ENCODE results near the gene USP9X. TPM values are rescaled to one million over a fixed set of nuclear protein-coding genes. Genes with fewer than 3 reads are reported as not detected.

USP9X gene
- total and polyA plus RNA-seq, 2 donors (not counting 1 experiment from before 2014, with no cell fraction given) = 54.0 to 161 TPM

DNA sequence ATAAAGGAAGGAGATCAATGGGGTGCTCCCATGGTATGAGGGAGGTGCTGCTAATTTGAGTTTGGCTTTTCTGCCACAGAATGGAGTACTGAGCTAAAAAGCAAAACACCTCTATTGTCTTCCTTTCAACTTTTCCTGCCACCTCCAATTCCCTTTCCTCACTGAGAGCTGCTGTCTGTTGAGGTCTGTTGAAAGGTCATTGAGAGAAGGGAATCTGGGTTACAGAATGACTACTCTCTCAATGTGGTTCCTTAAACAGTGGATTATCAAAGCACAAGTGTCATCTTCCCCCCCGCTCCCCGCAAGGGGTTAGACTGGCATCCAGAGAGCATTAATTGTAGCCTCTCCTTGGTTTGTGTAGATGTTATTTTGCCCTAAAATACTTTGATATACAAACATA is 10.7 kb downstream of the USP9X start:
- H3K4me2 ChIP-seq (ENCODE audit: extremely low read depth, insufficient read depth, low read length) = no peak overlapping the region
- no peaks in the 10 kb centered on the region for H3K27me3 ChIP-seq (ENCODE audit: control insufficient read depth, insufficient read depth, low read length)
- no peaks in the 10 kb centered on the region for H3K36me3 ChIP-seq (ENCODE audit: control insufficient read depth, insufficient read depth, low read length)
- TF ChIP-seq, protein P1, sequence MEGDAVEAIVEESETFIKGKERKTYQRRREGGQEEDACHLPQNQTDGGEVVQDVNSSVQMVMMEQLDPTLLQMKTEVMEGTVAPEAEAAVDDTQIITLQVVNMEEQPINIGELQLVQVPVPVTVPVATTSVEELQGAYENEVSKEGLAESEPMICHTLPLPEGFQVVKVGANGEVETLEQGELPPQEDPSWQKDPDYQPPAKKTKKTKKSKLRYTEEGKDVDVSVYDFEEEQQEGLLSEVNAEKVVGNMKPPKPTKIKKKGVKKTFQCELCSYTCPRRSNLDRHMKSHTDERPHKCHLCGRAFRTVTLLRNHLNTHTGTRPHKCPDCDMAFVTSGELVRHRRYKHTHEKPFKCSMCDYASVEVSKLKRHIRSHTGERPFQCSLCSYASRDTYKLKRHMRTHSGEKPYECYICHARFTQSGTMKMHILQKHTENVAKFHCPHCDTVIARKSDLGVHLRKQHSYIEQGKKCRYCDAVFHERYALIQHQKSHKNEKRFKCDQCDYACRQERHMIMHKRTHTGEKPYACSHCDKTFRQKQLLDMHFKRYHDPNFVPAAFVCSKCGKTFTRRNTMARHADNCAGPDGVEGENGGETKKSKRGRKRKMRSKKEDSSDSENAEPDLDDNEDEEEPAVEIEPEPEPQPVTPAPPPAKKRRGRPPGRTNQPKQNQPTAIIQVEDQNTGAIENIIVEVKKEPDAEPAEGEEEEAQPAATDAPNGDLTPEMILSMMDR (conservative IDR thresholded peaks at IDR 0.05 in 1 of 2, IDR thresholded peaks at IDR 0.05 in 1 of 2; ENCODE audit: low read depth in 1 of 2, low read length in 2 of 2) = no peak
- no peak for TF ChIP-seq EZH2 (IDR thresholded peaks at IDR 0.05; ENCODE audit: low read length, missing control alignments)
- H3K4me1 ChIP-seq (ENCODE audit: control insufficient read depth, extremely low read depth, insufficient read depth, low read length) = peaks cover 2% of the 10 kb centered on the region
- H3K27ac ChIP-seq (ENCODE audit: insufficient read depth, low read length) = no peak overlapping the region
- no peak overlapping the region for H2AFZ ChIP-seq (ENCODE audit: low read length)
- no peak overlapping the region for H3K4me3 ChIP-seq (replicated peaks in 1 of 4; ENCODE audit: control extremely low read depth in 1 of 4, insufficient read depth in 1 of 4, low read depth in 3 of 4, low read length in 4 of 4)
- no peak for DNase-seq (ENCODE audit: low read depth in 2 of 2)
- H3K9me3 ChIP-seq (ENCODE audit: control insufficient read depth, insufficient read depth, low read depth, low read length) = no peaks in the 10 kb centered on the region
- H3K9ac ChIP-seq (ENCODE audit: insufficient read depth, low read length) = no peak overlapping the region
- peaks cover 13% of the 10 kb centered on the region for H4K20me1 ChIP-seq (ENCODE audit: control insufficient read depth, extremely low read depth, insufficient read depth, low read length)
- peaks cover 94% of the 10 kb centered on the region for H3K79me2 ChIP-seq (ENCODE audit: control insufficient read depth, insufficient read depth, low read length)

DNA sequence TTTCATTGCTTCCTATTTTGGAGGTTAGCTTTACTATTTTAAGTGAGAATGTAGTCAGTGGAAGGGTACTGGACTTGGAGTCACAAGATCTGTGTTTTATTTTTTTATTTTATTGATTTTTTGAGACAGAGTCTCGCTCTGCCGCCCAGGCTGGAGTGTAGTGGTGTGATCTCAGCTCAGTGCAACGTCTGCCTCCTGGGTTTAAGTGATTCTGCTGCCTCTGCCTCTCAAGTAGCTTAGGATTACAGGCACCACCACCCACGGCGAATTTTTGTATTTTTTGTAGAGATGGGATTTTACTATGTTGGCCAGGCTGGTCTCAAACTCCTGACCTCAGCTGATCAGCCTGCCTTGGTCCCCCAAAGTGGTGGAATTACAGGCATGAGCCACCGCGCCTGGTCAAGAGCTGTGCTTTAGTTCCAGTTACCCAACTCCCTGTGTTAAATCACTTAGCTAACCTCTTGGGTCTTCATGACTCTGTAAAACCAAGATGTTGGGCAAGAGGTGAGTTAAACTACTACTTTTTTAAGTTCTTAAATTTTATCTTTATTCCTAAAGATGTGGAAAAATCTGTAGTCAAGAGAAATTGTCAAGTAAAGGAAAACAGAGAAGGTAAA is 11.2 kb downstream of the USP9X start:
- H3K4me1 ChIP-seq (ENCODE audit: control insufficient read depth, extremely low read depth, insufficient read depth, low read length) = peaks cover 1% of the 10 kb centered on the region
- no peaks in the 10 kb centered on the region for H3K27me3 ChIP-seq (ENCODE audit: control insufficient read depth, insufficient read depth, low read length)
- TF ChIP-seq, protein P1 (conservative IDR thresholded peaks at IDR 0.05 in 1 of 2, IDR thresholded peaks at IDR 0.05 in 1 of 2; ENCODE audit: low read depth in 1 of 2, low read length in 2 of 2) = no peak
- TF ChIP-seq EZH2 (IDR thresholded peaks at IDR 0.05; ENCODE audit: low read length, missing control alignments) = no peak
- H4K20me1 ChIP-seq (ENCODE audit: control insufficient read depth, extremely low read depth, insufficient read depth, low read length) = peaks cover 12% of the 10 kb centered on the region
- H3K4me2 ChIP-seq (ENCODE audit: extremely low read depth, insufficient read depth, low read length) = no peak overlapping the region
- peak in 1 of 2 donors; percentile 22 for DNase-seq (ENCODE audit: low read depth in 2 of 2)
- no peak overlapping the region for H2AFZ ChIP-seq (ENCODE audit: low read length)
- H3K4me3 ChIP-seq (replicated peaks in 1 of 4; ENCODE audit: control extremely low read depth in 1 of 4, insufficient read depth in 1 of 4, low read depth in 3 of 4, low read length in 4 of 4) = no peak overlapping the region
- no peak overlapping the region for H3K9ac ChIP-seq (ENCODE audit: insufficient read depth, low read length)
- no peaks in the 10 kb centered on the region for H3K9me3 ChIP-seq (ENCODE audit: control insufficient read depth, insufficient read depth, low read depth, low read length)
- peaks cover 93% of the 10 kb centered on the region for H3K79me2 ChIP-seq (ENCODE audit: control insufficient read depth, insufficient read depth, low read length)
- H3K36me3 ChIP-seq (ENCODE audit: control insufficient read depth, insufficient read depth, low read length) = no peaks in the 10 kb centered on the region
- H3K27ac ChIP-seq (ENCODE audit: insufficient read depth, low read length) = no peak overlapping the region

DNA sequence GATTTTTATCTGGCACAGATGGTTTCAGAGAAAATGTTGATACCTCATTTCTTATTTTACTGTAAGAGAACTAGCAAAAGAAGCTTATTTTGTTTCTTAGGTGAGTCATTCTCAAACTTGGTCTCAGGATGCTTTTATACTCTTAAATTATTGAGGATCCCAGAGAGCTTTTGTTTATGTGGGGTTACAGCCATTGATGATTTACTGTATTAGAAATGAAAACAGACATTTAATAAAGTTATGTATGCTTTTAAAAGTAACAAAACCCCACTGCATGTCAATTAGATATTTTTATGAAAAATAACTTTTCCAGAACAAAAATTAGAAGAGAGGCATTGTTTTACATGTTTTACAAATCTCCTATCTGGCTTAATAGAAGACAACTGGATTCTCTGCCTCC is 12.1 kb downstream of the USP9X start:
- Histone ChIP-seq H3K4me2 (ENCODE audit: extremely low read depth, insufficient read depth, low read length) (no peak overlapping the region), H3K9me3 (ENCODE audit: control insufficient read depth, insufficient read depth, low read depth, low read length) (no peaks in the 10 kb centered on the region), H2AFZ (ENCODE audit: low read length) (no peak overlapping the region), H3K4me3 (replicated peaks in 1 of 4; ENCODE audit: control extremely low read depth in 1 of 4, insufficient read depth in 1 of 4, low read depth in 3 of 4, low read length in 4 of 4) (no peak overlapping the region), H3K9ac (ENCODE audit: insufficient read depth, low read length) (no peak overlapping the region), H4K20me1 (ENCODE audit: control insufficient read depth, extremely low read depth, insufficient read depth, low read length) (peaks cover 15% of the 10 kb centered on the region), H3K27ac (ENCODE audit: insufficient read depth, low read length) (no peak overlapping the region), H3K36me3 (ENCODE audit: control insufficient read depth, insufficient read depth, low read length) (no peaks in the 10 kb centered on the region), H3K79me2 (ENCODE audit: control insufficient read depth, insufficient read depth, low read length) (peaks cover 91% of the 10 kb centered on the region), H3K4me1 (ENCODE audit: control insufficient read depth, extremely low read depth, insufficient read depth, low read length) (no peaks in the 10 kb centered on the region), H3K27me3 (ENCODE audit: control insufficient read depth, insufficient read depth, low read length) (no peaks in the 10 kb centered on the region)
- TF ChIP-seq EZH2 (IDR thresholded peaks at IDR 0.05; ENCODE audit: low read length, missing control alignments) = no peak
- TF ChIP-seq, protein P1 (conservative IDR thresholded peaks at IDR 0.05 in 1 of 2, IDR thresholded peaks at IDR 0.05 in 1 of 2; ENCODE audit: low read depth in 1 of 2, low read length in 2 of 2) = no peak
- no peak for DNase-seq (ENCODE audit: low read depth in 2 of 2)

All from fibroblast of lung (primary cell).